GM21619 (cell line): ENCODE measurements around the gene ZFAND4.
A peak's percentile ranks its signal among the peaks of the same experiment; 100 is the strongest.
"Not testable (repeated sequence)": the region's sequence is repeated elsewhere in the genome, so short reads cannot be mapped to it uniquely, and the experiment has no call there.

Experiments used
- ATAC-seq: cut with Tn5 transposase; IDR thresholded peaks from one replicate; pipeline ENCODE4 v1.9.1; 2021; ENCODE audit not compliant: unreplicated experiment

Gene ZFAND4

GRCh38 chr10:45592432-45592831 is 80.1 kb downstream of the ZFAND4 start:
- no peak for ATAC-seq

- ATAC-seq, result no peak
Measured at GRCh38 chr10:45591280-45591679, 81.3 kb downstream of the ZFAND4 start.

- ATAC-seq, result no peak
Measured at GRCh38 chr10:45589868-45590267, 82.7 kb downstream of the ZFAND4 start.

GRCh38 chr10:45589009-45589408 is 83.6 kb downstream of the ZFAND4 start:
- ATAC-seq, result no peak

- no peak for ATAC-seq
Measured at GRCh38 chr10:45586028-45586824, 86.3 kb downstream of the ZFAND4 start.

- no peak for ATAC-seq
Measured at GRCh38 chr10:45585131-45585530, 87.4 kb downstream of the ZFAND4 start.

GRCh38 chr10:45582386-45582781 is 90.2 kb downstream of the ZFAND4 start:
- ATAC-seq, result no peak

- no peak for ATAC-seq
Measured at GRCh38 chr10:45581582-45582385, 90.8 kb downstream of the ZFAND4 start.

- ATAC-seq, result peak; percentile 40
Measured at GRCh38 chr10:45581216-45581549, 91.4 kb downstream of the ZFAND4 start.

GRCh38 chr10:45580371-45581215 is 92.0 kb downstream of the ZFAND4 start:
- ATAC-seq, result peak; percentile 57

- ATAC-seq, result no peak
Measured at GRCh38 chr10:45578384-45578971, 94.1 kb downstream of the ZFAND4 start.

GRCh38 chr10:45575966-45576597 is 96.5 kb downstream of the ZFAND4 start:
- ATAC-seq, result no peak

- not testable (repeated sequence) for ATAC-seq
Measured at GRCh38 chr10:45575032-45575761, 97.4 kb downstream of the ZFAND4 start.

- ATAC-seq, result no peak
Measured at GRCh38 chr10:45569471-45569870, 103.1 kb downstream of the ZFAND4 start.

GRCh38 chr10:45566415-45566814 is 106.2 kb downstream of the ZFAND4 start:
- no peak for ATAC-seq
